ENCODE data around the gene CARM1.
"Not testable (repeated sequence)": the region's sequence is repeated elsewhere in the genome, so short reads cannot be mapped to it uniquely, and the experiment has no call there.

CARM1 gene

DNA sequence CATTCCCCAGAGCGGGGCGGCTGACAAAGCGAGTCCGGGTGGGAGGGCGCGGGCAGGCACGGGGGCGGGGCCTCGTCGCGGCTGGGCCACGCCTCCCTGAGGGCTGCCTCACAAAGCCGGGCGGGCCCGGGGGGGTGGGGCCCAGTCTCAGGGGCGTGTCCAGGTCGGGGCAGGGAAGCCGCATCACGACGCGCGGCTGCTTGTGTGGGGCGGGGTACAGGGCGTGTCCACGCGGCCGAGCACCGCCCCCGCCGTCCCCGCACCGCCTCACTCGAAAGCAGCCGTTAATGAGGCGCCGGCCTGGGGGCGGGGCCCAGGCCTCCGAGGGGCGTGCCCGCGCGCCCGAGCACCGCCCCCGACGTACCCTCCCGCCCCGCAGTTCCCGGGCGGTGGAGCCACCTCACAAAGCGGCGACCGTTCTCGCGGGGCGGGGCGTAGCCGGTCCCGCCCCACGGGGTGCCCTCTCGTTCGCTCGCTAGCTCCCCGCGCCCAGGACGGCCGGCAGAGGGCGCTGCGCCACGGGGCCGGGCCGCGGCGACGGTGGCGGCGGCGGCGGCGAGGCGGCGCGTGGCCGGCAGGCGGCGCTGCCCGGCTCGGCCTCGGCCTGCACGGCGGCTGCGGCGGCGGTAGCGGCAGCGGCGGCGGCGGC lies at the start of gene CARM1:
Gene CARM1 (plus strand): TSS at position 599 of the 649 bp plus-strand sequence. CDS start 150 bp downstream, outside the sequence.
- DNase-seq = peak; percentile 96

DNA sequence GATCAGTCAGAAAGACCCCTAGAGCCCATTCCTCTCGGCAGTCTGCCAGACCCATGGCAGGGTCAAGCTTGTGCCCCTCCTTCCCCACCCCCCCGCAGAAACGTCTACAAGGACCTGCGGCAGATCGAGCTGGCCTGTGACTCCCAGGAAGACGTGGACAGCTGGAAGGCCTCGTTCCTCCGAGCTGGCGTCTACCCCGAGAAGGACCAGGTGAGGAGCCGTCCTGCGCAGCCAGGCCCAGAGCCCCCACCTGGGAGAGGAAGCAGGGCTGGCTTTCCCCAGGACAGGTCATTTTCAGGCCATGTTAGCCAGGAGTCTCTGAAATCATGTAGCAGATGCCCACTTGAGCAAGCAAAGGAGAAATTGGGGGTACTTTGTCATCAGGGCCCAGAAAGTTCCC lies 47.7 kb upstream of the CARM1 start:
- DNase-seq = no peak

- DNase-seq = no peak
These were observed 45.1 kb upstream of the CARM1 start for GRCh38 chr19:10826231-10826630.

DNA sequence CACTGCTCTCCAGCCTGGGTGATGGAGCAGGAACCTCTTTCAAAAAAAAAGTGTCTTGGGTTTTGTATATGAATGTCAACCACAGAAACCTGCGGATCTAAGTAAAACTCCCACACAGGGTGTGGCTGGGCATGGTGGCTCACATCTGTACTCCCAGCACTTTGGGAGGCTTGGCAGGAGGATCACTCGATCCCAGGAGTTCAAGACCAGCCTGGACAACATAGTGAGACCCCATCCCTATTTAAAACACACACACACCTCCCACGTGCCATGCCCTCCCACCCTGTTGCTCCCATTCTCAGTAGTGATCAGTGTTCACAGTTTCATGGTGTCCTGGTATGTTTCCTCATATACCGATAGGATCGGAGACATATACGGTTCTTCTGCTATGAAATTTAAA lies 44.5 kb upstream of the CARM1 start:
- no peak for DNase-seq

DNA sequence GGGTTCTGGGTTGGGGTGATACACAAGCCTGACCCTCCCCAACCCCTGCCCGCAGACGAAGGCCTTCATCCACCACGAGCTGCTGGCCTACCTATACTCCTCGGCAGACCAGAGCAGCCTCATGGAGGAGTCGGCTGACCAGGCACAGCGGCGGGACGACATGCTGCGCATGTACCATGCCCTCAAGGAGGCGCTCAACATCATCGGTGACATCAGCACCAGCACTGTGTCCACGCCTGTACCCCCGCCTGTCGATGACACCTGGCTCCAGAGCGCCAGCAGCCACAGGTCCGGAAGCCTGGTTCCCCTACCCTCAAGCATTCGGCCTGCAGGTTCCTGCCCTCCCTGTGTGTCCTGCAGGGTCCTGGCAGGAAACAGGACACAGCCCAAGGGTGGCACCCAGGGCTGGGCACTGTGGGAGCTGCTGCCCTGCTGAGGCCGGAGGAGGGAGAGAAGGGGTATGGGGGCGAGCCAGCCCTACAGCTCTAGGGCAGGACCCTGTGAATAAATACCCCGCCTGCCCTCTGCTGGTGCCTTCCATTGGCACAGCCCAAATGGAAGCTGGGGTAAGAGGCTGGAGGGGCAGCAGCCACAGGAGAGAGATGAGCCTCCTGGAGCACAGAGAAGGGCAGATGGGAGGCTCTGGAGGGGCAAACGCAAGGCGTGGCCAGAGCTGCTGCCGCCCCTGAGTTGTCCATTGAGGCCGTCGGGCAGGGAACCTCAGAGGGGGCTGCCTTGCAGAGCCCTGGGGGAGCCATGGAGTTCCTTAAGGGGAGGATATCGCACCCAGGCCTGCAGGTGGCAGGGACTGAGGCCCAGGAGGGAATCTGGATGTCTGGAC lies 42.2 kb upstream of the CARM1 start:
- no peak for DNase-seq

DNA sequence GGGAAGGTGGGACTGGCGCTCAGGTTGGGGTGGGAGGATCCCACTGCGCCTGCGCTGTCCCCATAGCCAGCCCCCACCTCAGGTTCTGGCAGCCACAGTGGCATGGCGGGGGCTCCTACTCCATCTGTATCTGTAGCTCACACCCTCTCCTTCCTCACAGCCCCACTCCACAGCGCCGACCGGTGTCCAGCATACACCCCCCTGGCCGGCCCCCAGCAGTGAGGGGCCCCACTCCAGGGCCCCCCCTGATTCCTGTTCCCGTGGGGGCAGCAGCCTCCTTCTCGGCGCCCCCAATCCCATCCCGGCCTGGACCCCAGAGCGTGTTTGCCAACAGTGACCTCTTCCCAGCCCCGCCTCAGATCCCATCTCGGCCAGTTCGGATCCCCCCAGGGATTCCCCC lies 41.4 kb upstream of the CARM1 start:
- no peak for DNase-seq

DNA sequence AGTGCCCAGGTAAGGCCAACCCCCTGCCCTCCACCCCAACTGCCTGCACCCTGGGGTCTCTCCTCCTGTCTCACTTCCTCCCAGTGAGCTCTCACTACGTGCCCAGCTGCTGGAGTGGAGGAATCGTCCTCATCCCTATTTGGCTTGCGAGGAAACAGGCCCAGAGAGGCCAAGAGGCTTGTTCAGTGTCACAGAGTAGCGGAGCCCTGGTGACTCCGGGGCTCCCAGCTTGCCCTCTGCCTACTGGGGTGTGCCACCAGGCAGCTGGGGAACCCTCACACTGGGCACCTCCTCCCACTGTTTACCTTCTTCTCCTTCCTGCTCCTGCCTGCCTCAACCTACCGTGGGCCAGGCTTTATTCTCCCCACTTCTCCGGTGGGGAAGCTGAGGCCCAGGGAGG lies 41.0 kb upstream of the CARM1 start:
- no peak for DNase-seq

DNA sequence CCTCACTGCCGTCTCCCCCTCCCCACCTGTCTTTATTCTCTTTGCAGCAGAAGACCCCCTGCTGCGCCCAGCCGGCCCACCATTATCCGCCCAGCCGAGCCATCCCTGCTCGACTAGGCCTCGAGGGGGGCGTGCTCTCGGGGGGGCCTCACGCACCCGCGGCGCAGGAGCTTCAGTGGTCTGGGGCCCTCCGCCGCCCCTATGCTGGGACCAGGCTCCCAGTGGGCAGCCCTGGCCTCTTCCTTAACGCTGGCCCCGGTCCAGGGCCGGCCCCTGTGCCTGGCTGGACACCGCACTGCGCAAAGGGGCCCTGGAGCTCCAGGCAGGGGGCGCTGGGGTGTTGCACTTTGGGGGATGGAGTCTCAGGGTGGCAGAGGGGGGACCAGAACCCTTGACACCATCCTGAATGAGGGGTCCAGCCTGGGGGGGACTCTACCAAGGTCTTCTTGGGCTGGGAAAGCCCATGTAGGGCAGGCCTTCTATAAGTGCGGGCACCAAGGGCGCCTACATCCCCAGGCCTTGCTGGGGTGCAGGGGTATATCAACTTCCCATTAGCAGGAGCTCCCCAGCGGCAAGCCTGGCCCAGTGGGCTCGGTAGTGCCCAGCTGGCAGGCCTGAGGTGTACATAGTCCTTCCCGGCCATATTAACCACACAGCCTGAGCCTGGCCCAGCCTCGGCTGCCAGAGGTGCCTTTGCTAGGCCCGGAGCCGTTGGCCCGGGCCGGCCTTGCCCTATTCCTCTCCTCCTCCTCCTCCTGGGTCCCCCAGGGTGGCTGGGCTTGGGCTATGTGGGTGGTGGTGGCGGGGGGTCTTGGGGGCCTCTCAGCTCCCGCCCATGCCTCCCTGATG lies 40.2 kb upstream of the CARM1 start:
- no peak for DNase-seq

DNA sequence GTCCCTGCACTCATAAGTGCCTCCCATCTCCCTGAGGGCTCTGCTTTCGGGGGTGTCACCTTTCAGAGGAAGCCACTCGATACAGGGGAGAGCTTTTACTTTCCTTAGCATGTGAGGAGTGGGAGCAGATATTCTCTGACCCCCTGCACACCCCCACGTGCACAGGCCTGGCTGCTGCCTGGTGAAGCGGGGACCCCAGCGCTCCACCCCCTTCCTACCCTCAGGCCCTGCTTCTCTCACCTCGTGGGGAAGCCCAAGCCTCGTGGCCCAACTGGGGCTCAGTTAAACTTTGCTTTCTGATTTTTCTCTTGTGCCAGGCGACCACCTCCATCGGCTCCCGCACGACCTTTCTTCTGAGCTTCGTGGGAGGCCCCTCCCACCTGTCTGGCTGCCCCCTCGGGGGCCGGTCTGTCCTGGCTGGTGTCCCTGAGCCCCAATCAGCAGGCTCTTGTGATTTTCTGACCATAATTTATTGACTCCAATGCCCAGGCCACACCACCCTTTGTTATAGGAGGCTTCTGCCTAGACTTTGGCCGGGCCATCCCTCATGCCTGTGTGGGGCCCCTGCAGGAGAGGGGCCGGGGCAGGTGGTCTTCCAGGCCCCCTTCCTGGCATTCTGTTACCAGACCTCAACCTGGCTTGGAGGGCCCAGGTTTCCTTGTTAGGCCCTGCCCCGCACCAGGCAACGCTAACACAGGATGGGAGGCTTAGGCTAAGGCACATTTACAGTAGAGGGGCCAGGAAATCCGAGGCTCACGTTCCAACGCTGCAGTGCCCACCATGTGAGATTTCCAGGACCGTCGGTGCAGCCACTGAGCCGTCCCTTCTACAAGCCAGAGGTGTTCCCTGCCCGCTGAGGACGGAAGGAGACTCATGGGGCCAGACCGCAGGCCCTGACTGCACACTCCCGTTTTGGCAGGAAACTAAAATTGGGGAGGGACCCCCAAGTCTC lies 39.1 kb upstream of the CARM1 start:
- no peak for DNase-seq

DNA sequence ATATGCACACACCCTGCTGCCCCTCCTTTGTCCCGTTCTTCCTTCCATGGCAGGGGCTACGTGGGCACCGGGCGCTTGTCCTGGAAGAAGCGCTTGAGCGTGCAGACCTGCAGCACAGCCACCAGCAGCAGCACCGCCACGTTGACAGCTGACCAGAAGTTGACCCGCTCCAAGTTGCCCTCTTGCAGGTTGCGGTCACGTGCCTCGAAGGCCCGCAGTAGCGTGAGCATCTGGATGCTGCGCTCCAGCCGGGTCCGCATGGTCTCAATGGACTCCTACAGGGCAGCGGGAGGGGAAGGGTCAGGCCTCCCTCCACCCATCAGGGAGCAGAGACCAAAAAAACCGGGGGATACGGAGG lies 38.4 kb upstream of the CARM1 start:
- no peak for DNase-seq

GRCh38 chr19:10835089-10835753 lies 36.1 kb upstream of the CARM1 start:
- DNase-seq = no peak

- peak; percentile 99 for DNase-seq
These were observed 35.4 kb upstream of the CARM1 start, which contains the start of gene TMED1 for GRCh38 chr19:10835754-10836478. TMED1 (minus strand) TSS chr19:10836212; CDS start chr19:10836191, 21 bp downstream.

DNA sequence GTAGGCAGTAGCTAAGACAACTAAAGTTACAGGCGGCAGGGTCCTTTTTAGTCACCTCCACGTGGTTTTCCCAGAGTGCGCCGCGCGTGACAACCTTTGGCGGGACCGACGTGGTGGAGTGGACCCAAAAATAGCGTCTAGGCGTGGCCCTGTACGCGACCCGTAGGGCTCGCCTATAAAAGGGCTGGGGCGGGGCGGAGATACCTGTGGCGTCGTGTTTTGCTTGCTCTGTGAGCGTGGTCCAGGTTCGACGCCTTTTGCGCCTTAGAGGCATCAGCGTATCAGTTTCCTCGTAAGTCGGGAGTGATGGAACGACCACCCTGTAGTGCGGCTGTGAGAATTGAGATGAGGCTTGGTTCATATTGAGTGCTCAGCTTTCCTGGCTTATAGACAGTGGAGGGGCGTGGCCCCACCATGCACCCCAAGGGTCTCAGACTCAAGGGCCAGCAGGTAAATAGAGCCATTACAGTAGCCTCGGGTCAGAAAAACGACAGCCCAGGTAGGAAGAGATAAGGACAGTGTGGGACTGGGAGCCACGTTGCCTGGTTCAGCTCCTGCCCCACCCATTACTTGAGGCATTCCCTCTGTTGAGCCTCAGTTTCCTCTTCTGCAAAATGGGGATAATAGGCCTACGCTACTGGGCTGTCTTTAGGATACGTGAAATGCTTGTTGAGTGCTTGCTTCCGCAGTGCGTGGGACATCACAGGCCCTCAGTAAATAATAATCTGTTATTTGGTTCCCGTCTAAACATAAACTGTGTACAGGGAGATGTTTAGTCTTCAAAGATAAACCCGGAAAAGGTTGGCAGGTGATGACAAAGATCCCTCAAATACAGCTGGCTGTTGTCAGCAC lies 34.6 kb upstream of the CARM1 start:
- DNase-seq = peak; percentile 87

DNA sequence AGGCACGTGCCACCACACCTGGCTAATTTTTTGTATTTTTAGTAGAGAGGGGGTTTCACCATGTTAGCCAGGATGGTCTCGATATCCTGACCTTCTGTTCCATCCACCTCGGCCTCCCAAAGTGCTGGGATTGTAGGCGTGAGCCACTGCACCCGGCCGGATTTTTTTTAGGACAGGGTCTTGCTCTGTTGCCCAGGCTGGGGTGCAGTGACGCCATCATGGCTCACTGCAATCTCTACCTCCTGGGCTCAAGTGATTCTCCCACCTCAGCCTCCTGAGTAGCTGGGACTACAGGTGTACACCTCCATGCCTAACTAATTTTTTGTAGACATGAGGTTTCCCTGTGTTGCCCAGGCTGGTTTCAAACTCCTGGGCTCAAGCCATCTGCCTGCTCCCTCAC lies 33.7 kb upstream of the CARM1 start:
- not testable (repeated sequence) for DNase-seq

DNA sequence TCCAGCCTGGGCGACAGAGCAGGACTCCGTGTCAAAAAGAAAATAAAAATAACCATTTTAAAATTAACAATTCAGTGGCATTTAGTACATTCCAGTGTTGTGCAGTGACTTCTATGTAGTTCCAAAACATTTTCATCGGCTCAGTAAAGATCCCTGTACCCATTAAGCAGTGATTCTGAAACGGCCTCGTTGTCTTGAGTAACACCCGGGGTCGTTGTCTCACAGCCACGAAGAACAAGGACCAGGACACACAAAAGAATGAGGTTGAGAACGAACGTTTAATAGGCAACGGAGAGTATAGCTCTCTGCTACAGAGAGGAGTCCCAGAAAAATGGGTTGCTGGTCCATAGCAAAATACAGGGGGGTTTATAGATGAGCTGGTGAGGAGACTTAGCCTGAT lies 33.0 kb upstream of the CARM1 start:
- no peak for DNase-seq

DNA sequence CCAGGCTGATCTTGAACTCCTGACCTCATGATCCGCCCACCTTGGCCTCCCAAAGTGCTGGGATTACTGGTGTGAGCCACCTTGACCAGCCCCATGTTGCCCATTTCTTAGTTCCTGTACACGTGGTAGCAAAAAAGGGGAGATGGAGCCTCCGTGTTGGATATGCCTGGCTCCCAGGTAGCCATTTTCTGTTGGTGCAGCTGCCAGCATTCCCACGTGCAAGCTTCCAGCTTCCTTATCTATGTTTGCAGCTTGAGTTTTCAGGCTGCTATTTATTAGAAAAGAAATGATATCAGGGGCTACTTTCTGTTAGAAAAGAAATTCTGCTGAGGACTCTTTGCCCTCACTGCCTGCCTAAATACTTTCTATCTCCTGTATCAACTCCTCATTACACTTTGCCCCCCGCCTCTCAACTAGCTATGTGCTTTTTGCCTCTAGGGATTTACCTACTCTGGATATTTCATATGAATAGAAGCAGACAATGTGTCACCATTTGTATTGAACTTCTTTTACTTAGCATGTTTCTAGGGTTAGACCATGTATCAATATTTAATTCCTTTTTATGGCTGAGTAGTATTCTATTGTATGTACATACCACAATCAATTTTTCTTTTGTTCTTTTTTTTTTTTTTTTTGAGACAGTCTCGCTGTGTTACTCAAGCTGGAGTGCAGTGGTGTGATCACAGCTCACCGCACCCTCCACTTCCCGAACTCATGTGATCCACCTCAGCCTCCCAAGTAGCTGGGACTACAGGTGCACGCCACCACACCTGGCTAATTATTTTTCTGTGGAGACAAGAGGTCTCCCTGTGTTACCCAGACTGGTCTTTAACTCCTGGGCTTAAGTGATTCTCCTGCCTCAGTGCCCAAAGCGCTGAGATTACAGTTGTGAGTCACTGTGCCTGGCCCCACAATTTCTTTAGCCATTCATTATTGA lies 32.0 kb upstream of the CARM1 start:
- no peak for DNase-seq

DNA sequence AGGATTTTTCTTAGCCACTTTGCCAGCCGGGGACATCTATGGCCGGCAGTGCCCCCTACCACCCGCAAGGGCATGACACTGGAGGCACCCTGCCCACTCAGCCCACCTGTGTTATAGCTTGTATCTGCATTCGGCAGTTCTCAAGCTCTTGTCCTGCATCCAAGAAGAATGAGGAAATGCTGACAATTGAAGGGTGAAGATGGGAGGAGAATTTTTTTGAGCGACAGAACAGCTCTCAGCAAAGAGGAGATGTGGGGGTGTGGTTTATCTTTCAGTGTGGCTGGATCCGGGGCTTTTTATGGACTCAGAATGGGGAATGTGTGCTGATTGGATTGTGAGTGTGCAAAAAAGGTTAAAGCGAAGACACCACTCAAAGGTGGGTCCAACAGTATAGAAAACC lies 28.6 kb upstream of the CARM1 start:
- no peak for DNase-seq

- DNase-seq = no peak
These were observed 24.7 kb upstream of the CARM1 start for GRCh38 chr19:10846500-10847202.
